ENCODE measurements around the gene HSPG2. TPM values are rescaled to one million over a fixed set of nuclear protein-coding genes. Genes with fewer than 3 reads are reported as not detected.
"Not testable (repeated sequence)": the region's sequence is repeated elsewhere in the genome, so short reads cannot be mapped to it uniquely, and the experiment has no call there.

Gene HSPG2
- total RNA-seq, 1 experiment from 2014 or later = 35.1 TPM

DNA sequence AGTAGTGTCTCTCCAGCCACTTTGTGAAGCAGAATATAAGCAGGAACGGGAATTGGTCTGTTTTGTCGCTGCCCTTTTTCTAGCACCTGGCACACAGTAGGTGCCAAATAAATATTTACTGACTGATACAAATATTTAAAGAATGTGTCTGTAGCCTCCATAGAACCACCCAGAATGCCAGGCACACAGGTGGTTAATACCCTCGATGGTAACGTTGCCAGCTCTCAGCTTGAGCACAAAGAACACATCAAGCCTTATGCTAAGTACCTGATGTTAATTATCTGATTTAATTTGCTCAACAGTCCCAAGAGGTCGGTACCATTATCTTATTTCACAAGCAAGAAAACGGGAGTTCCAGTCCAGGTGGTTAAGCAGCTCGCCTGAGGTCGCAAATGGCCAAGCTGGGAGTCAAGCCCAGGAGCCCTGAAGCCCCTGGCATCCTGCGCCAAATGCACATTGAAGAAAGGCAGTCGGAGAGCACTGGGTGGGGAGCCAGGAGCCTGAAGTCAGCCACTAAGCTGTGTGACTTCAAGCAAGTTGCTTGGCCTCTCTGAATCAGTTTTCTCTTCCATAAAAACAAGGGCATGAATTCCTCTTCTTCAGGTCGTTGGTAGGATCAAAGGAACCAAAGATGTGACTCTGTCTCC is 26.4 kb downstream of the HSPG2 start:
- no peaks in the 10 kb centered on the region for H3K9me2 ChIP-seq (replicated peaks; ENCODE audit: low read length)
- H3K27me3 ChIP-seq (ENCODE audit: low read length) = no peaks in the 10 kb centered on the region
- no peak for TF ChIP-seq EZH2 (IDR thresholded peaks at IDR 0.05; ENCODE audit: low read length, unreplicated experiment)
- TF ChIP-seq EZH2phosphoT487 (IDR thresholded peaks at IDR 0.05; ENCODE audit: borderline replicate concordance, low read length) = no peak
- TF ChIP-seq, protein P1, sequence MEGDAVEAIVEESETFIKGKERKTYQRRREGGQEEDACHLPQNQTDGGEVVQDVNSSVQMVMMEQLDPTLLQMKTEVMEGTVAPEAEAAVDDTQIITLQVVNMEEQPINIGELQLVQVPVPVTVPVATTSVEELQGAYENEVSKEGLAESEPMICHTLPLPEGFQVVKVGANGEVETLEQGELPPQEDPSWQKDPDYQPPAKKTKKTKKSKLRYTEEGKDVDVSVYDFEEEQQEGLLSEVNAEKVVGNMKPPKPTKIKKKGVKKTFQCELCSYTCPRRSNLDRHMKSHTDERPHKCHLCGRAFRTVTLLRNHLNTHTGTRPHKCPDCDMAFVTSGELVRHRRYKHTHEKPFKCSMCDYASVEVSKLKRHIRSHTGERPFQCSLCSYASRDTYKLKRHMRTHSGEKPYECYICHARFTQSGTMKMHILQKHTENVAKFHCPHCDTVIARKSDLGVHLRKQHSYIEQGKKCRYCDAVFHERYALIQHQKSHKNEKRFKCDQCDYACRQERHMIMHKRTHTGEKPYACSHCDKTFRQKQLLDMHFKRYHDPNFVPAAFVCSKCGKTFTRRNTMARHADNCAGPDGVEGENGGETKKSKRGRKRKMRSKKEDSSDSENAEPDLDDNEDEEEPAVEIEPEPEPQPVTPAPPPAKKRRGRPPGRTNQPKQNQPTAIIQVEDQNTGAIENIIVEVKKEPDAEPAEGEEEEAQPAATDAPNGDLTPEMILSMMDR (conservative IDR thresholded peaks at IDR 0.05; ENCODE audit: low read depth, low read length) = no peak
- no peak overlapping the region for H3K4me2 ChIP-seq (ENCODE audit: low read length)
- no peak overlapping the region for H3K27ac ChIP-seq (ENCODE audit: low read length)
- no peaks in the 10 kb centered on the region for H3K4me1 ChIP-seq (ENCODE audit: insufficient read depth, low read length)
- no peaks in the 10 kb centered on the region for H3F3A ChIP-seq (ENCODE audit: low read length, unreplicated experiment)
- no peaks in the 10 kb centered on the region for H4K20me1 ChIP-seq (ENCODE audit: low read length)
- DNase-seq (no peak), ATAC-seq (no peak)
- ChIA-PET POLR2A (ENCODE audit: unreplicated experiment) (no interaction called here), CTCF (no interaction called here)
- no peaks in the 10 kb centered on the region for H3K79me2 ChIP-seq (ENCODE audit: low read length)
- no TSS peak for BruUV-seq (replicated peaks)
- no peak overlapping the region for H3K4me3 ChIP-seq (ENCODE audit: low read length)
- H3K36me3 ChIP-seq (ENCODE audit: low read depth, low read length) = no peaks in the 10 kb centered on the region
- intact Hi-C loops (cut with micrococcal nuclease) = no loop called here
- no peaks in the 10 kb centered on the region for H3K9me3 ChIP-seq (ENCODE audit: low read length)
- no peak overlapping the region for H3K9ac ChIP-seq (ENCODE audit: low read length)
- no peak overlapping the region for H2AFZ ChIP-seq (ENCODE audit: low read length)

- H3K27ac ChIP-seq (ENCODE audit: low read length) = no peak overlapping the region
- intact Hi-C loops (cut with micrococcal nuclease) = no loop called here
- CTCF ChIA-PET = no interaction called here
- H3K4me3 ChIP-seq (ENCODE audit: low read length) = no peak overlapping the region
- POLR2A ChIA-PET (ENCODE audit: unreplicated experiment) = no interaction called here
- no TSS peak for BruUV-seq (replicated peaks)
- DNase-seq (no peak), ATAC-seq (no peak)
- H3K9me2 ChIP-seq (replicated peaks; ENCODE audit: low read length) = no peaks in the 10 kb centered on the region
- TF ChIP-seq, protein P1 (conservative IDR thresholded peaks at IDR 0.05; ENCODE audit: low read depth, low read length) = no peak
- TF ChIP-seq EZH2 (IDR thresholded peaks at IDR 0.05; ENCODE audit: low read length, unreplicated experiment) (no peak), EZH2phosphoT487 (IDR thresholded peaks at IDR 0.05; ENCODE audit: borderline replicate concordance, low read length) (no peak)
- H4K20me1 ChIP-seq (ENCODE audit: low read length) = no peaks in the 10 kb centered on the region
- H3K9me3 ChIP-seq (ENCODE audit: low read length) = no peaks in the 10 kb centered on the region
- no peaks in the 10 kb centered on the region for H3F3A ChIP-seq (ENCODE audit: low read length, unreplicated experiment)
- H2AFZ ChIP-seq (ENCODE audit: low read length) = no peak overlapping the region
- no peaks in the 10 kb centered on the region for H3K36me3 ChIP-seq (ENCODE audit: low read depth, low read length)
- H3K4me2 ChIP-seq (ENCODE audit: low read length) = no peak overlapping the region
- no peaks in the 10 kb centered on the region for H3K79me2 ChIP-seq (ENCODE audit: low read length)
- no peaks in the 10 kb centered on the region for H3K27me3 ChIP-seq (ENCODE audit: low read length)
- no peaks in the 10 kb centered on the region; the same call in 1 of the 2 replicates for H3K4me1 ChIP-seq (ENCODE audit: insufficient read depth, low read length)
- H3K9ac ChIP-seq (ENCODE audit: low read length) = no peak overlapping the region
These were observed 27.2 kb downstream of the HSPG2 start for GRCh38 chr1:21909787-21910503.

DNA sequence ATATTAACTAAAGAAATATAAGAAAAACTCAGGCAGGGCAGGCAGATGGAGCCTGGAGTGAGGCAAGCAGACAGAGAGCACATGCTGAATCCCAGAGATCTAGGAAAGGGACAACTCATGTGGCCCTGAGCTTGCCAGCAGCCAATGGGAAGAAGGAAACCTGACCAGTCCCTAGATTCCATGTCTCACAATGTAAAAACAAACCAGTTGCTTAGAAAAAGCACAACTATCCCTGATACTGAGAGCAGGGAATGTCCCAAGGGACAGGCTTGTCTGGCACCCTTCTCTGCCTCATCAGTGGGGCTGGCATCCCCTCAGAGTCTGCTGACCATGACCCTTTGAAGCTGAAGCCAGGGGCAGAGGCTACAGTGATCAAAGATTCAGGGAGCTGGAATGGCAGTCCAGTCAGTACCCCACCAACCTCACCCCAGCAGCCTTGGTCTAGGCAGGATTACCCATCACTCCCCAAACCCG is 27.8 kb downstream of the HSPG2 start:
- no TSS peak for BruUV-seq (replicated peaks)
- no peak for ATAC-seq
- no peaks in the 10 kb centered on the region for H4K20me1 ChIP-seq (ENCODE audit: low read length)
- no peak for TF ChIP-seq EZH2phosphoT487 (IDR thresholded peaks at IDR 0.05; ENCODE audit: borderline replicate concordance, low read length)
- TF ChIP-seq, protein P1 (conservative IDR thresholded peaks at IDR 0.05; ENCODE audit: low read depth, low read length) = no peak
- no peak for TF ChIP-seq EZH2 (IDR thresholded peaks at IDR 0.05; ENCODE audit: low read length, unreplicated experiment)
- H3K4me1 ChIP-seq (ENCODE audit: insufficient read depth, low read length) = no peaks in the 10 kb centered on the region; the same call in 1 of the 2 replicates
- no peaks in the 10 kb centered on the region for H3K9me3 ChIP-seq (ENCODE audit: low read length)
- H3F3A ChIP-seq (ENCODE audit: low read length, unreplicated experiment) = no peaks in the 10 kb centered on the region
- H3K36me3 ChIP-seq (ENCODE audit: low read depth, low read length) = no peaks in the 10 kb centered on the region
- POLR2A ChIA-PET (ENCODE audit: unreplicated experiment) = no interaction called here
- H2AFZ ChIP-seq (ENCODE audit: low read length) = no peak overlapping the region
- H3K79me2 ChIP-seq (ENCODE audit: low read length) = no peaks in the 10 kb centered on the region
- no peak for DNase-seq
- no peak overlapping the region for H3K9ac ChIP-seq (ENCODE audit: low read length)
- no peaks in the 10 kb centered on the region for H3K9me2 ChIP-seq (replicated peaks; ENCODE audit: low read length)
- no peak overlapping the region for H3K4me2 ChIP-seq (ENCODE audit: low read length)
- no peak overlapping the region for H3K4me3 ChIP-seq (ENCODE audit: low read length)
- H3K27ac ChIP-seq (ENCODE audit: low read length) = no peak overlapping the region
- CTCF ChIA-PET = no interaction called here
- intact Hi-C loops (cut with micrococcal nuclease) = no loop called here
- H3K27me3 ChIP-seq (ENCODE audit: low read length) = no peaks in the 10 kb centered on the region

GRCh38 chr1:21907737-21908534 is 29.2 kb downstream of the HSPG2 start:
- H3K4me1 ChIP-seq (ENCODE audit: insufficient read depth, low read length); CTCF ChIA-PET; POLR2A ChIA-PET (ENCODE audit: unreplicated experiment); ATAC-seq; H3K4me3 ChIP-seq (ENCODE audit: low read length); H3K9me3 ChIP-seq (ENCODE audit: low read length); H3K27ac ChIP-seq (ENCODE audit: low read length); H3K9ac ChIP-seq (ENCODE audit: low read length); H3F3A ChIP-seq (ENCODE audit: low read length, unreplicated experiment); H3K36me3 ChIP-seq (ENCODE audit: low read depth, low read length); H4K20me1 ChIP-seq (ENCODE audit: low read length); intact Hi-C loops (cut with micrococcal nuclease); H3K79me2 ChIP-seq (ENCODE audit: low read length); H3K27me3 ChIP-seq (ENCODE audit: low read length); H2AFZ ChIP-seq (ENCODE audit: low read length); H3K4me2 ChIP-seq (ENCODE audit: low read length); DNase-seq; BruUV-seq (replicated peaks); H3K9me2 ChIP-seq (replicated peaks; ENCODE audit: low read length): not testable (repeated sequence)

Data from PC-3 (cell line).